Occipital lobe (tissue), 2 donors: ENCODE measurements around the gene ZNF184. TPM values are rescaled to one million over a fixed set of nuclear protein-coding genes. Genes with fewer than 3 reads are reported as not detected.

Experiments
- DNase-seq: peaks from one replicate; lab custom pipeline; 2025; lab: John Stamatoyannopoulos, UW
- total RNA-seq: library from RNA; depleted of rRNA; stranded (reverse); fragments of >200 nt; gene quantifications from one replicate; pipeline ENCODE4 v1.2.3, GENCODE V29; 2014

The ZNF184 gene
- 30.3 TPM for total RNA-seq

DNA sequence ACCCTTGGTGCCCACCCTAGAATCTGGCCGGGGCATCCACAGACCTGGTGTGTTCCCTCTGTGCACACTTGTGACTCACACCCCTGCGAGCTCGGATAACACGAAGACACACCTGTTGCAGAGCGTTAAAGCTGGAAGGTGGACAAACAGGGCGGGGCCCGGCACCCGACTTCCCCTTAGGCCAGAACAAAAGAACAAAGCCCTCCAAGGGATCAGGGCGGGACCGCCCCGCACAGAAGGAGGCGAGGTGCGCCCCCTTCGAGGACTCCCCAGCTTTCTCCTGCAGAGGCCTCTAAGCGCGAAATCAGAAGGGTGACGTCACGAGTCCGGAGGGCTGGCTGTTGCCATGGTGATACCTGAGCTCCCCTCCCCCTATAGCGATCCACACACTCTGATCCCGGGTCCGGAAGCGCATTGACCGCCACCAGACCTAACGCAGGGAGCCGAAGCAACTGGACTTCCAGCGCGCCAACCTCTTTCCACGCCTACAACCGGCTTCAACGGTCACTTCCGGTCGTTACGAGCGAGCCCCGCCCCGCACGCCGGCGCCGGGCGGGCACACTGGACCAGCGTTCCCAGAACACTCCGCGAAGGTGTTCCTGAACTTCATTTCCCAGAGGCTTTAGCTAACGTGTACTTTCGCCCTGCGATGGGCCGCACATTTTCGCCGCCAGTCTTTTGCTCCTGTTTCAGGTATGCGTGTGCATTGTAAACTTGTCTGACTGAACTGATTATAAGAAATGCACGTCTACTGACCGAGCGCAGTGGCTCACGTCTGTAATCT lies at the start of gene ZNF184:
ZNF184 (minus strand) TSS at position 489 of the 784 bp plus-strand sequence. CDS start 811 bp downstream, outside the sequence.
- DNase-seq, result peak; percentile 93

- peak; percentile 59 for DNase-seq
Observed at GRCh38 chr6:27518881-27519795, 46.2 kb upstream of the ZNF184 start.

- no peak for DNase-seq
Observed at GRCh38 chr6:27517928-27518787, 45.3 kb upstream of the ZNF184 start.

- DNase-seq, result no peak
Observed at GRCh38 chr6:27517238-27517637, 44.3 kb upstream of the ZNF184 start.

- no peak for DNase-seq
Observed at GRCh38 chr6:27514906-27515495, 42.1 kb upstream of the ZNF184 start.

DNA sequence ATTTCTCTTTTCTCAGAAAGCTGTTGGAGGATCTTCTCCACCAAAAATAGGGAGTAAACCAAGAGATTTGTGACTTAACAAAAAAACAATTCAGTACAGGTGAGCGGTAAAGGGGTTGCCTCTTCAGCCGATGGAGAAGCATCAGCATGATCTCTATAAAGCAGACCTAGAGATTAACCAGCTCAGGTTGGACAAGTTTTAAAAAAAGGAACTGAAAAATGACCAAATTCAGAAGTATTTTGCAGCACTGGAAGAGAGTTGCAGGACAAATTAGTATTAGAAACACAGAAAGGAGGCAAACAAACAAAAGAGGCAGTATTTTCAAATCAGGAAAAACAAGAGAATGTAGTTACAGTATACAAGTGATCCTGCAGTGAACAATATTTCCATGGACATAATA lies 39.6 kb upstream of the ZNF184 start:
- DNase-seq, result no peak

DNA sequence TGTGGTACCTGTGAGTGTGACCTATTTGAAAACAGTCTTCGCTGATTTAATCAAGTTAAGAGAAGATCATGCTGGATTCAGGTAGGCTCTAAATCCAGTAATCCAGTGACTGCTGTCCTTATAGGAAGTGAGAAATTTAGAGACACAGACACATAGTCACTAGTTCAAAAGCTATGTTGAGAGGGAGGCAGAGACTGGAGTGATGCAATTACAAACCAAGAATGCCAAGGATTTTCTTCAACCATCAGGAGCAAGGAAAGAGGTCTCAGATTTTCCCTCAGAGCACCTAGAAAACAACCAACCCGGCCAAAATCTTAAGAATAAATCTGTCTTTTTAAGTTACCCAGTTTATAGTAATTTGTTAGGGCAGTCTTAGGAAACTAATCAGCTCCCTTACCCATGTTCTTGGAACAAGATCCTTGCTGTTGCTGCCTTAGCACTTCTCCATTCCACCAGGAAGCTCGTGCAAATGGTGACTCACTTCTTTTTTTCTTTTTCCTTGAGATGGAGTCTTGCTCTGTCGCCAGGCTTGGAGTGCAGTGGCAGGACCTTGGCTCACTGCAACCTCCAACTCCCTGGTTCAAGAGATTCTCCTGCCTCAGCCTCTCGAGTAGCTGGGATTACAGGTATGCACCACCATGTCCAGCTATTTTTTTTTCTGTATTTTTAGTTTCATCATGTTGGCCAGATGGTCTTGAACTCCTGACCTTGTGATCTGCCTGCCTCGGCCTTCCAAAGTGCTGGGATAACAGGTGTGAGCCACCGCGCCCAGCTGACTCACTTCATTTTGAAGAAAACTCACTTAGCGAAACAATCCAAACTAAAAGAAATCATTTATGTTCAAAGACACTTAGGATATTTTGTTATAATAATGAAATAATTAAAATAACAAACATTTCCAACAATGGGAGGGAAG lies 34.4 kb upstream of the ZNF184 start:
- no peak for DNase-seq

GRCh38 chr6:27505209-27506027 lies 32.5 kb upstream of the ZNF184 start:
- no peak for DNase-seq

DNA sequence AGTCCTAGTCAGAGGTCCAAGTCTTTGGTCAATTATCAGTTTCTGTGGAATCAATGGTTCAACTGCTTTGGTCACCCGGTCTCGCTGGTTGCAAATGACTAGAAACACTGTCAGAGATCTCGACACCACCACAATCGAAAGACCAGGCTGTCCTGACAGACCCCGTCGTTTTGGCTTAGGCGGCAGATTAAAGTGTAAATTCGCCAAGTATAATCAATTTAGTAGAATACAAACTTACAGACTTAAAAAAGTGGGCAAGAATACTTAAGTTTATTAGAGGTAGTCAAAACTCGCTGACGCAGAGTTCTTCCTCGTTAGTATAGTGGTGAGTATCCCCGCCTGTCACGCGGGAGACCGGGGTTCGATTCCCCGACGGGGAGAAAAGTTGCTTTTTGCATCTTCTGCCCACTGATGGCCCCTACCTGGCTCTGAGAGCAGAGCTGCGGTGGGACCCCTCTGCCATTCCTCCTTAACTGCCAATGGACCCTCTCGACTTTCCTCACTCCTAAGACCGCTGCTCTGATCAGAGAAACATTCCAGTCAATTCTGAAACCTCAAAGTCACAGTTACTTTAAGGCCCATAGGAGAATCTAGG lies 30.6 kb upstream of the ZNF184 start:
- no peak for DNase-seq

DNA sequence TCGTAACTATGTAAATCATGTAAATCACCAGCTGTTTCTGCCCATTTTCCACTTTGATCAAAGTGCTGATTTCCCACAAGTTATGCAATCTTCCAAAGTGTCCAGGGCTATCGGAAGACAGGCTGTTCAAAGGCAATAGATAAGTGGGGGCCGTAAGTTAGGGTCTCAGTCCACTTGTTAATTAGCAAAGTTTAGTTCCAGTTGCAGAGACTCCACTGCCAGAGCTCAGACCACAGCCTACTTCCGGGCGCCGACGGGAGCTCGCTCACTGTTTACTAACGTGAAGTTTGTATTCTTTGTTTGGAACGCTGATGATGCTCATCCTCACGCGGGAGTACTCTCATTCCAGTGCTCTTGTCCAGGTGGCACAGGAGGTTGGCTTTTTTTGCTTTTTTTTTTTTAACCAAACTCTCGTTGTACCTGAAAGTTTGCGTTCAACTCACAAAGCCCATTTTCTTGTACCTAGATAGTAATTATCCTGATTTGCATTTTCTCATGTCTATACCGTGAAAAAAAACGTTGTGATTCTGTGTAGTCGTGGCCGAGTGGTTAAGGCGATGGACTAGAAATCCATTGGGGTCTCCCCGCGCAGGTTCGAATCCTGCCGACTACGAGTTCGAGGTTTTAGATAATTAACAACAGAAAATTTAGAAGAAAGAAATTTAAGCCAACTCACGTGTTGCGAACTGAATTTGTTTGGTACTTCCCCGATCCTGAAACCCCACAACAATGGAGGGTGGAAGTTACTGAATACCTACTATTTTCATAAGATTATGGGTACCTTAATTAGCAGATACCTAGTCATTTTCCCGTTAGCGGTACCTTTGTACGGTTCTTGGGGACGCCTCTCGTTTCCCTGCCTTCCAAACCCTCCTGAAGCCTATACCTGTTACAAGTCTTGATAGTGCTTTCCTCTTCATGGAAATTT lies 29.9 kb upstream of the ZNF184 start:
- DNase-seq, result no peak

GRCh38 chr6:27501187-27501586 lies 28.3 kb upstream of the ZNF184 start:
- DNase-seq, result no peak

GRCh38 chr6:27500177-27500576 lies 27.3 kb upstream of the ZNF184 start:
- no peak for DNase-seq

DNA sequence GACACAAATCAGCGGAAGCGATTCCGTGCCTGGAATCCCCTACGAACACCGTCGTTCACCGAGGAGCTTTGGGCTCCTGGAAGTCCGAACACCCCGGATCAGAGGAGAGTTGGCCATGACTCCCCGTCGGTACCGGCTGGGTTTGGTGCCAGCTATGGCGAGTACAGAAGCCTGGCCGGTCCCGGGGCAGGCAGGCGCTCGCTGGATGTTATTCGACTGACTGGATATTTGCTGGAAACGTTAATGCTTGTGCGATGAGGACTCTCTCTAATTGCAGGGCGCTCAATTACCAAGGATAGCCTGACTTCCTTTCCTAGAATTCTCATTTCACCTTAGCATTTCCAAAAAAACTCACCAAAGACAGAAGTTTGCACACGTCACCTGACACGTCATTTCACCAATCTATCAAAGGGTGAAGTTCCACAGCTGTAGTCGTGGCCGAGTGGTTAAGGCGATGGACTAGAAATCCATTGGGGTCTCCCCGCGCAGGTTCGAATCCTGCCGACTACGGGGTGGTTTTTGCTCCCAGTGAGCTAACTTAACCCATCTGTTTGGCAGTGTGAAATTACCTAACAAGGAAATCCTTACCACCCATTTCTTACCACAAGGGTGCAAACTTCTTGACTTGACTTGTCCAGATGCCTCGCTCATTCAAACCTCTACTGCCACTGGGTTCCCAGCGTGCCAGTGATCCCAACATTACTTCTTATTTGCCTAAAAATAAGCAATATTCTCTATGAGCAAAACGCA lies 22.7 kb upstream of the ZNF184 start:
- no peak for DNase-seq

- no peak for DNase-seq
Observed at GRCh38 chr6:27494987-27495385, 22.1 kb upstream of the ZNF184 start.

GRCh38 chr6:27494103-27494502 lies 21.2 kb upstream of the ZNF184 start:
- no peak for DNase-seq

- DNase-seq, result no peak
Observed at GRCh38 chr6:27492631-27493190, 19.8 kb upstream of the ZNF184 start.
